Measurements from ENCODE around the gene AHNAK. TPM values are rescaled to one million over a fixed set of nuclear protein-coding genes. Genes with fewer than 3 reads are reported as not detected.

AHNAK gene
- polyA plus RNA-seq, 1 experiment = 145 TPM

- no peak for TF ChIP-seq CTCF (IDR thresholded peaks at IDR 0.05; ENCODE audit: insufficient read depth, low read depth, low read length)
- ChIA-PET CTCF (no interaction called here), POLR2A (no interaction called here)
- H3K27me3 ChIP-seq (ENCODE audit: control insufficient read depth, insufficient read depth, low read length) = peaks cover 2% of the 10 kb centered on the region; the same call in 1 of the 2 replicates
- no peak overlapping the region for H3K4me3 ChIP-seq (ENCODE audit: low read depth, low read length)
- H3K36me3 ChIP-seq (ENCODE audit: control insufficient read depth, insufficient read depth, low read length) = no peaks in the 10 kb centered on the region
- DNase-seq (ENCODE audit: low read depth) = no peak
Observed at GRCh38 chr11:62383822-62384221, 162.8 kb downstream of the AHNAK start.

Small RNA genes lying within 50 kb of the gene (small RNA-seq; reads per million reads assigned to genes)
- not detected for gene EEF1G (ENCODE audit: insufficient read length, low read depth, low replicate concordance)
- gene MIR6747 (ENCODE audit: insufficient read length, low read depth, low replicate concordance) = not detected

Other genes starting within 250 kb of the AHNAK start
- gene SCGB1D4, start 247.7 kb downstream of the AHNAK start, polyA plus RNA-seq (2011; rRNA removed) = not detected in 2 replicates
- 0.58 and 0.75 TPM in 2 replicates for gene ASRGL1, start 209.4 kb downstream of the AHNAK start, polyA plus RNA-seq (2011; rRNA removed)
- gene SCGB1A1, start 127.8 kb downstream of the AHNAK start, polyA plus RNA-seq (2011; rRNA removed) = not detected in 2 replicates
- gene EEF1G, start 27.1 kb upstream of the AHNAK start, polyA plus RNA-seq (2011; rRNA removed) = 2,358 and 2,459 TPM in 2 replicates
- gene TUT1, start 44.7 kb upstream of the AHNAK start, polyA plus RNA-seq (2011; rRNA removed) = 6.4 and 9.9 TPM in 2 replicates
- gene MTA2, start 55.1 kb upstream of the AHNAK start, polyA plus RNA-seq (2011; rRNA removed) = 16.4 and 17.8 TPM in 2 replicates
- 18.9 and 26.5 TPM in 2 replicates for gene EML3, start 66.0 kb upstream of the AHNAK start, polyA plus RNA-seq (2011; rRNA removed)
- gene ROM1, start 66.5 kb upstream of the AHNAK start, polyA plus RNA-seq (2011; rRNA removed) = 2.1 and 2.2 TPM in 2 replicates
- 24.5 and 42.4 TPM in 2 replicates for gene B3GAT3, start 75.2 kb upstream of the AHNAK start, polyA plus RNA-seq (2011; rRNA removed)
- 388 and 463 TPM in 2 replicates for gene GANAB, start 99.8 kb upstream of the AHNAK start, polyA plus RNA-seq (2011; rRNA removed)
- gene INTS5, start 106.5 kb upstream of the AHNAK start, polyA plus RNA-seq (2011; rRNA removed) = 6.7 and 17.3 TPM in 2 replicates
- 43.0 and 45.2 TPM in 2 replicates for gene C11orf98, start 118.4 kb upstream of the AHNAK start, polyA plus RNA-seq (2011; rRNA removed)
- 5.1 and 6.6 TPM in 2 replicates for gene CSKMT, start 118.5 kb upstream of the AHNAK start, polyA plus RNA-seq (2011; rRNA removed)
- gene UQCC3, start 124.9 kb upstream of the AHNAK start, polyA plus RNA-seq (2011; rRNA removed) = 6.9 TPM in 2 replicates
- gene LBHD1, start 125.5 kb upstream of the AHNAK start, polyA plus RNA-seq (2011; rRNA removed) = 4.0 and 4.1 TPM in 2 replicates
- 83.7 and 86.0 TPM in 2 replicates for gene UBXN1, start 132.3 kb upstream of the AHNAK start, polyA plus RNA-seq (2011; rRNA removed)
- gene LRRN4CL, start 142.7 kb upstream of the AHNAK start, polyA plus RNA-seq (2011; rRNA removed) = 2.6 and 2.9 TPM in 2 replicates
- 70.8 and 94.1 TPM in 2 replicates for gene BSCL2, start 160.6 kb upstream of the AHNAK start, polyA plus RNA-seq (2011; rRNA removed)
- gene GNG3, start 160.9 kb upstream of the AHNAK start, polyA plus RNA-seq (2011; rRNA removed) = not detected in 2 replicates
- gene HNRNPUL2, start 180.7 kb upstream of the AHNAK start, polyA plus RNA-seq (2011; rRNA removed) = 10.0 and 17.3 TPM in 2 replicates
- 31.7 and 32.6 TPM in 2 replicates for gene TTC9C, start 181.7 kb upstream of the AHNAK start, polyA plus RNA-seq (2011; rRNA removed)
- gene ZBTB3, start 207.4 kb upstream of the AHNAK start, polyA plus RNA-seq (2011; rRNA removed) = 3.5 and 3.8 TPM in 2 replicates
- gene POLR2G, start 214.8 kb upstream of the AHNAK start, polyA plus RNA-seq (2011; rRNA removed) = 151 and 208 TPM in 2 replicates
- 9.1 and 17.0 TPM in 2 replicates for gene TAF6L, start 224.6 kb upstream of the AHNAK start, polyA plus RNA-seq (2011; rRNA removed)
- 76.2 and 97.1 TPM in 2 replicates for gene TMEM179B, start 240.6 kb upstream of the AHNAK start, polyA plus RNA-seq (2011; rRNA removed)
- gene TMEM223, start 245.2 kb upstream of the AHNAK start, polyA plus RNA-seq (2011; rRNA removed) = 13.6 and 15.7 TPM in 2 replicates